ENCODE results near the gene MRPS27. TPM values are rescaled to one million over a fixed set of nuclear protein-coding genes. Genes with fewer than 3 reads are reported as not detected.
A peak's percentile ranks its signal among the peaks of the same experiment; 100 is the strongest.

The MRPS27 gene
- total and polyA plus RNA-seq, 4 donors = 17.6 to 38.7 (median 34.9) TPM

GRCh38 chr5:72314571-72315172, 5.4 kb downstream of the MRPS27 start:
- H3K27ac ChIP-seq (ENCODE audit: low read depth in 1 of 2, low read length in 2 of 2) = no peak overlapping the region
- no peaks in the 10 kb centered on the region for H3K27me3 ChIP-seq (ENCODE audit: control insufficient read depth in 4 of 4, insufficient read depth in 4 of 4, low read length in 3 of 4)
- no peak overlapping the region for H3K9ac ChIP-seq (ENCODE audit: low read depth in 1 of 2, low read length in 2 of 2)
- 73% methylated on average over 3 of the region's 3 CpGs for WGBS
- H3K36me3 ChIP-seq (ENCODE audit: control insufficient read depth in 4 of 4, insufficient read depth in 3 of 4, low read depth in 1 of 4, low read length in 3 of 4) = peaks cover 3 to 23% (median 11%) of the 10 kb centered on the region in 4 donors
- no peaks in the 10 kb centered on the region for H3K9me3 ChIP-seq (ENCODE audit: control insufficient read depth in 4 of 4, low read length in 3 of 4)
- no peak overlapping the region for H3K4me3 ChIP-seq (ENCODE audit: low read depth in 1 of 3, low read length in 3 of 3)
- TF ChIP-seq JUND (IDR thresholded peaks at IDR 0.05) (no peak), ZBTB33 (IDR thresholded peaks at IDR 0.05) (no peak), GABPA (IDR thresholded peaks at IDR 0.05 in 1 of 2, conservative IDR thresholded peaks at IDR 0.05 in 1 of 2) (no peak), CTCF (IDR thresholded peaks at IDR 0.05; ENCODE audit: low read depth, low read length, missing input control) (peak; percentile 14), SP1 (IDR thresholded peaks at IDR 0.05) (no peak), RAD21 (IDR thresholded peaks at IDR 0.05) (peak in 1 of 2 donors; percentile 32), EGR1 (IDR thresholded peaks at IDR 0.05; ENCODE audit: low read depth in 2 of 2) (no peak), FOXA2 (IDR thresholded peaks at IDR 0.05) (no peak), NR2F2 (IDR thresholded peaks at IDR 0.05) (no peak), MAX (IDR thresholded peaks at IDR 0.05) (no peak), ATF3 (IDR thresholded peaks at IDR 0.05) (no peak), RXRA (IDR thresholded peaks at IDR 0.05) (no peak), TAF1 (conservative IDR thresholded peaks at IDR 0.05) (no peak)
- H3K4me1 ChIP-seq (ENCODE audit: control insufficient read depth in 4 of 4, insufficient read depth in 4 of 4, low read length in 3 of 4) = peaks cover 0 to 15% (median 4%) of the 10 kb centered on the region in 4 donors
- DNase-seq (ENCODE audit: low spot score) = no peak

GRCh38 chr5:72313141-72313540, 6.9 kb downstream of the MRPS27 start:
- peaks cover 3 to 25% (median 12%) of the 10 kb centered on the region in 4 donors for H3K36me3 ChIP-seq (ENCODE audit: control insufficient read depth in 4 of 4, insufficient read depth in 3 of 4, low read depth in 1 of 4, low read length in 3 of 4)
- WGBS = 92% methylated on average over 1 of the region's 1 CpG
- DNase-seq (ENCODE audit: low spot score) = no peak
- H3K27me3 ChIP-seq (ENCODE audit: control insufficient read depth in 4 of 4, insufficient read depth in 4 of 4, low read length in 3 of 4) = no peaks in the 10 kb centered on the region
- no peak overlapping the region for H3K4me3 ChIP-seq (ENCODE audit: low read depth in 1 of 3, low read length in 3 of 3)
- TF ChIP-seq NR2F2 (IDR thresholded peaks at IDR 0.05) (no peak), JUND (IDR thresholded peaks at IDR 0.05) (no peak), SP1 (IDR thresholded peaks at IDR 0.05) (no peak)
- H3K4me1 ChIP-seq (ENCODE audit: control insufficient read depth in 4 of 4, insufficient read depth in 4 of 4, low read length in 3 of 4) = peaks cover 3 to 8% (median 5%) of the 10 kb centered on the region in 4 donors
- H3K27ac ChIP-seq (ENCODE audit: low read depth in 1 of 2, low read length in 2 of 2) = no peak overlapping the region
- H3K9me3 ChIP-seq (ENCODE audit: control insufficient read depth in 4 of 4, low read length in 3 of 4) = no peaks in the 10 kb centered on the region
- H3K9ac ChIP-seq (ENCODE audit: low read depth in 1 of 2, low read length in 2 of 2) = no peak overlapping the region

GRCh38 chr5:72308853-72309191, 11.2 kb downstream of the MRPS27 start:
- Histone ChIP-seq H3K36me3 (ENCODE audit: control insufficient read depth in 4 of 4, insufficient read depth in 3 of 4, low read depth in 1 of 4, low read length in 3 of 4) (peaks cover 3 to 25% (median 12%) of the 10 kb centered on the region in 4 donors), H3K4me1 (ENCODE audit: control insufficient read depth in 4 of 4, insufficient read depth in 4 of 4, low read length in 3 of 4) (peaks cover 1 to 10% (median 3%) of the 10 kb centered on the region in 4 donors), H3K9me3 (ENCODE audit: control insufficient read depth in 4 of 4, low read length in 3 of 4) (no peaks in the 10 kb centered on the region), H3K4me3 (ENCODE audit: low read depth in 1 of 3, low read length in 3 of 3) (no peak overlapping the region), H3K27me3 (ENCODE audit: control insufficient read depth in 4 of 4, insufficient read depth in 4 of 4, low read length in 3 of 4) (no peaks in the 10 kb centered on the region), H3K9ac (ENCODE audit: low read depth in 1 of 2, low read length in 2 of 2) (peak overlapping the region in 1 of 2 donors; percentile 3), H3K27ac (ENCODE audit: low read depth in 1 of 2, low read length in 2 of 2) (peak overlapping the region in 1 of 2 donors; percentile 28)
- no peak for DNase-seq (ENCODE audit: low spot score)
- WGBS = 78% methylated on average over 6 of the region's 6 CpGs
- TF ChIP-seq ZBTB33 (IDR thresholded peaks at IDR 0.05) = no peak
- no peak for TF ChIP-seq FOXA2 (IDR thresholded peaks at IDR 0.05)
- TF ChIP-seq JUND (IDR thresholded peaks at IDR 0.05) = no peak
- no peak for TF ChIP-seq ATF3 (IDR thresholded peaks at IDR 0.05)
- no peak for TF ChIP-seq YY1 (IDR thresholded peaks at IDR 0.05)
- TF ChIP-seq MAX (IDR thresholded peaks at IDR 0.05) = no peak
- TF ChIP-seq SP1 (IDR thresholded peaks at IDR 0.05) = no peak
- no peak for TF ChIP-seq HNF4G (IDR thresholded peaks at IDR 0.05)
- TF ChIP-seq RXRA (IDR thresholded peaks at IDR 0.05) = no peak
- TF ChIP-seq RAD21 (IDR thresholded peaks at IDR 0.05) = no peak
- TF ChIP-seq GABPA (IDR thresholded peaks at IDR 0.05 in 1 of 2, conservative IDR thresholded peaks at IDR 0.05 in 1 of 2) = no peak

All from liver (tissue), 9 donors.